ENCODE results near the gene DUT.

The DUT gene

GRCh38 chr15:48388016-48388851 lies 57.0 kb downstream of the DUT start:
- TF ChIP-seq CTCF (IDR thresholded peaks at IDR 0.05; ENCODE audit: low read depth, low read length, missing control alignments): no peak
- DNase-seq (ENCODE audit: low read depth): no peak
- H3K4me3 ChIP-seq (ENCODE audit: low read depth, low read length): no peak overlapping the region

- TF ChIP-seq CTCF (IDR thresholded peaks at IDR 0.05; ENCODE audit: low read depth, low read length, missing control alignments): no peak
- no peak overlapping the region for H3K4me3 ChIP-seq (ENCODE audit: low read depth, low read length)
- no peak for DNase-seq (ENCODE audit: low read depth)
Measured at GRCh38 chr15:48388910-48389309, 57.7 kb downstream of the DUT start.

- DNase-seq (ENCODE audit: low read depth): no peak
- no peak overlapping the region for H3K4me3 ChIP-seq (ENCODE audit: low read depth, low read length)
- no peak for TF ChIP-seq CTCF (IDR thresholded peaks at IDR 0.05; ENCODE audit: low read depth, low read length, missing control alignments)
Measured at GRCh38 chr15:48389691-48390143, 58.5 kb downstream of the DUT start.

- no peak overlapping the region for H3K4me3 ChIP-seq (ENCODE audit: low read depth, low read length)
- no peak for TF ChIP-seq CTCF (IDR thresholded peaks at IDR 0.05; ENCODE audit: low read depth, low read length, missing control alignments)
- no peak for DNase-seq (ENCODE audit: low read depth)
Measured at GRCh38 chr15:48391950-48392349, 60.7 kb downstream of the DUT start.

GRCh38 chr15:48392356-48392755 lies 61.1 kb downstream of the DUT start:
- no peak for DNase-seq (ENCODE audit: low read depth)
- no peak for TF ChIP-seq CTCF (IDR thresholded peaks at IDR 0.05; ENCODE audit: low read depth, low read length, missing control alignments)
- no peak overlapping the region for H3K4me3 ChIP-seq (ENCODE audit: low read depth, low read length)

Measured in GM12864 (cell line).